ENCODE results near the gene IL31.
"Not testable (repeated sequence)": the region's sequence is repeated elsewhere in the genome, so short reads cannot be mapped to it uniquely, and the experiment has no call there.

The IL31 gene

GRCh38 chr12:122194804-122195203, 20.8 kb upstream of the IL31 start:
- DNase-seq (ENCODE audit: extremely low read depth in 1 of 2, low read depth in 1 of 2) = no peak

DNA sequence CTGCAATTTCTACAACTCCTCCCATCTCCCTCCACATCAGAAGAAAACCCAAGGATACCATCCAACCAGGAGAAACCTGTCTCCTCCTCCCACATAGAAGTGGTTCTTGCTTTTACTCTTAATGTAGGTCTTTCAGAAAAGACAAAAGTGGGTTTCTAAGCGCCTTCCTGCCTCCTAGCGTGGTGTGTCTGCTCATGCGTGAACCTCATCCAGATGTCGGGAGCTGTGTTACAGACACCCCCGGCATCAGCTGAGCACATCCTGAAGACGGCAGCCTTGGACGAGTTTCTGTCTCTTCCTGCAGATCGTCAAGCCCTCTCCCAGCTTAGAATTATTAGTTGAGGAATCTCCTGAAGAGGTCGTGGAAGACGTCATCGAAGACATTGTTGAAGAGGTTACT, 18.4 kb upstream of the IL31 start:
- no peak for DNase-seq (ENCODE audit: extremely low read depth in 1 of 2, low read depth in 1 of 2)

- peak; percentile 46 to 58 for DNase-seq (ENCODE audit: extremely low read depth in 1 of 2, low read depth in 1 of 2)
Measured at GRCh38 chr12:122190842-122191668, 17.0 kb upstream of the IL31 start.

DNA sequence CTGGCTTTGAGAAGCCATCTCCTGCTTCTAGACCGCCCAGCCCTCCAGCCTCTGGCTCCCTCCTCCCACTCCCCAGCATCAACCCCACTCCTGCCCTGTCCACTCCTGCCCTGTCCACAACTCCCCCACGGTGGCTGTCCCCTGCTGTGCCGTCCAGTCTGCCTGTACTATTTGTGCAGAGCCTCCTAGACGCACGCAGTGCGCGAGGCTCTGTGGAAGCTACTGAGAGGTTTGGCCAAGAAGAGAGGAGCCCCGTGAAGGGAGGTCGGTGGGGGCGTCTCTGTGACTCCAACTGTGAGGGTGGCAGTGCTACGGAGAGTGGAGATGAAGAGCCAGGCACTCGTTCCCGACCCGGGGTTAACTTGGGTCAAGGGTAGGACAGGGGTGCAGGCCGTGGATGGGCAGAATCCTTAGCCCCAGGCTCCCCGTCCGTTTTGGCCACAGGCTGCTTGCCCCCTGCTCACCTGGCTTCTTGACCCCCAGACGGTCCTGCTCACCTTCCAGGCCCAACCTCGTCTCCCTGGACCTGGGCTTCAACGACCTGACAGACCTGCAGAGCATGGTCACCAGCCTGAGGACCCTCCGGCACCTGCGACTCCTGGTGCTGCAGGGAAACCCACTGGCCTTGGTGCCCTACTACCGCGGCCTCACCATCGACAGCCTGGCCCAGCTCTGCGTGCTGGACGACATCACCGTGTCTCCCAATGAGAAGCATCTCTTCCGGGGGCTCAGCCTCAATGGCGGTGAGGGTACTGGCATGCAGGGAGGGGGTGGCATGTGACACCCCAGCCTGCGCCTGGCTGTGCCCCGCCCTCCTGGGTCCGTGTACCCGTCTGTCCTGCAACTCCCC, 15.8 kb upstream of the IL31 start:
- DNase-seq (ENCODE audit: extremely low read depth in 1 of 2, low read depth in 1 of 2) = no peak

- DNase-seq (ENCODE audit: extremely low read depth in 1 of 2, low read depth in 1 of 2) = no peak
Measured at GRCh38 chr12:122187466-122187865, 13.4 kb upstream of the IL31 start.

DNA sequence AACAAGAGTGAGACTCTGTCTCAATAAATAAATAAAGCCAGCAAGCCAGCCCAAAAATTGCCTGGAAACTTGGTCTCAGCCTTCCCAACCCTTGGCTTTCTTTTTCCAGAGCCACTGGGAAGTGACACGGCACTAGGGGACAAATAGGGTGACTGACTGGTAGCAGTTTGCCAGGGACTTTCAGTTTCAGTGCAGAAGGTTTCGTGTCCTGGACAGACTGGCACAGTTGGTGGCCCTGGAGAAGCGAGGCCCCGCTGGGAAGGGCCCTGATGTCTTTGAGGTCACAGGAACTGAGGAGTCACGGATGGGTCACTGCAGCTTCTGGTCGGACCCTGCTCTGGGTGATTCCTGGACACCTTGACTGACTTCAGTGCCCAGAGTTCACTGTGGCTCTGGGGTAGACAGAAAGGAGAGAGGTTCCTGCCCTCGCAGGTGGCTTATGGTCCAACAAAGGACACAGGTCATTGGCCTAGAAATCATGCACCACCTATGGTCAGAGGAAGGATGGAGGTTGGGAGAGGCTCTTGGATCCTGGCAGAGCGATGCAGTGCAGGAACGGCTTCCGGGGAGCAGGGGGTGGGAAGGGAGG, 11.6 kb upstream of the IL31 start:
- no peak for DNase-seq (ENCODE audit: extremely low read depth in 1 of 2, low read depth in 1 of 2)

DNA sequence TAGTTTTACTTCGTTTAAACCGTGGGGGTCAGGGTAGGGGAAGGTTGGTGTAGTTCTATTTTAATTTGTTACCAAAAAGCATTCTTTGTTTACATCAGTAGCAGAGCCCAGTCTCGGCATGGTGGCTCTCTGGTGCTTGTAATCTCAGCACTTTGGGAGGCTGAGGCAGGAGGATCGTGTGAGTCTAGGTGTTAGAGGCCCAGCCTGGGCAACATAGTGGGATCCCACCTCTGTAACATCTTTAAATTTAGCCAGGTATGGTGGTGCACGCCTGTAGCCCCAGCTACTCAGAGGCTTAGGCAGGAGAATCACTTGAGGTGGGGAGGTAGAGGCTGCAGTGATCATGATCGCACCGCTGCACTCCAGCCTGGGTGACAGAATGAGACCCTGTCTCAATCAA, 11.1 kb upstream of the IL31 start:
- no peak for DNase-seq (ENCODE audit: extremely low read depth in 1 of 2, low read depth in 1 of 2)

DNA sequence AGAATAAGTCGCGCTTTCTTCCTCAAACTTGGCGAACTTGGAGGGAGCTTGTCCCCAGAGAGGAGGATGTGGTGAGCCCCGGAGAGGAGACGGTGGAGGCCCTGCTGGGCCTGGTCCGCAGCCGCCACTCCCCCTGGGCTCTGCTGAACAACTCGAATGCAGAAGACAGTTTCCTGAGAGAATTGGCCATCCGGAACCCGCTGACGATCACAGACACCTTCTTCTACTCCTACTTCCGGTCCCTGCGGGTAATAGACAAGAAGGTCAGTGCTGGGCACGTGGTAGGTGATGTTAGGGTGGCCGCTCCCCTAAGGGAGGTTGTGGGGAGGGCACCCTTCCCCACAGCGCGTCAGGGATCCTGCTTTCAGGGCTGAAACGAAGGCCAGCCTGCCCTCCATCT, 10.5 kb upstream of the IL31 start:
- no peak for DNase-seq (ENCODE audit: extremely low read depth in 1 of 2, low read depth in 1 of 2)

DNA sequence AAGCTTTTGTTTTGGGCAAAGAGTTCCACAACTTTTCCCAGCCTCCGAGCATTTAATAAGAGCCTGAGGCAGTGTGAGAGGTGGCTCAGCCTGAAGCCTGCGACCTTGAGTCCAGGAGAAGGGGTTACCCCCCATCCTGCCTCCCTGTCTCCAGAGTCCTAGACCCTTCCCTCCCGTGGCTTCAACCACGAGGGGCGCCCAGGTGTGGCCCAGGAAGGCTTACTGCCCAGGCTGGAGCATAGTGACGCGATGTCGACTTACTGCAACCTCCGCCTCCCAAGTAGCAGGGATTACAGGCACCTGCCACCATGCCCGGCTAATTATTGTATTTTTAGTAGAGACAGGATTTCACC, 9.5 kb upstream of the IL31 start:
- no peak for DNase-seq (ENCODE audit: extremely low read depth in 1 of 2, low read depth in 1 of 2)

DNA sequence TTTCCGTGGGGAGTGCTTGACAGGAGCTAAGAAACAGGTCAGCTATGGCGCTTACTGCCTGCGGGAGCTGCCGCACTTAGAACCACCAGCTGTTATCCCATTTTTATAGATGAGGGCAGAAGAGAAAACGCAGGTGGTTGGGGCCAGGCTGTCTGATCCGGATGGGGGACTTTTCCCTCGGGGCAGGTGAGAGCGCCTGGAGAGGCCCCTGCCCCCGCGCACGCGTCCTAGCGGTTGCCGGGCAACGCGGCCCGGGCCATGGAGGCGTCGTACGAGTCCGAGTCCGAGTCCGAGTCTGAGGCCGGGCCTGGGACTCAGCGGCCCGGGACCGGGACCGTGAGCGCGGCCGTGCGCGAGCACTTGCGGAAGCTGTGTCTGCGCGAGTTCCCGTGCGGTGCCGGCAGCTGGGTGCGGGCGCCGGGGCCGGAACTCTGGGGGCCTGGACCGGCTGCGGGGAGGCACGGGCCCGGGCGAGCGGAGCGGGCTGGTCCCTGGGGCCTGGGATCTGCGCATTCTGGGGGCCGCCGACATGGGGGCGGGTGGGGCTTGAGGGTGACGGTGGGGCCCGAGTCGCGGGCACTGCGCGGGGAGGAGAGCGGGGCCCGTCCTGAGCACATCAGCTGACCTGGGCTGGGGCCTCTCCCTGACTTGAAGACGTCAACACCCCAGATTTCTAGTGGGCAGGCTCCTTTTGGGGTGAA, 9.0 kb upstream of the IL31 start, which contains the start of gene LRRC43:
LRRC43 (plus strand) TSS at position 237 of the 701 bp plus-strand sequence; CDS start at position 259, 22 bp downstream.
- no peak for DNase-seq (ENCODE audit: extremely low read depth in 1 of 2, low read depth in 1 of 2)

- DNase-seq (ENCODE audit: extremely low read depth in 1 of 2, low read depth in 1 of 2) = not testable (repeated sequence)
Measured at GRCh38 chr12:122176473-122176872, 2.5 kb upstream of the IL31 start.

DNA sequence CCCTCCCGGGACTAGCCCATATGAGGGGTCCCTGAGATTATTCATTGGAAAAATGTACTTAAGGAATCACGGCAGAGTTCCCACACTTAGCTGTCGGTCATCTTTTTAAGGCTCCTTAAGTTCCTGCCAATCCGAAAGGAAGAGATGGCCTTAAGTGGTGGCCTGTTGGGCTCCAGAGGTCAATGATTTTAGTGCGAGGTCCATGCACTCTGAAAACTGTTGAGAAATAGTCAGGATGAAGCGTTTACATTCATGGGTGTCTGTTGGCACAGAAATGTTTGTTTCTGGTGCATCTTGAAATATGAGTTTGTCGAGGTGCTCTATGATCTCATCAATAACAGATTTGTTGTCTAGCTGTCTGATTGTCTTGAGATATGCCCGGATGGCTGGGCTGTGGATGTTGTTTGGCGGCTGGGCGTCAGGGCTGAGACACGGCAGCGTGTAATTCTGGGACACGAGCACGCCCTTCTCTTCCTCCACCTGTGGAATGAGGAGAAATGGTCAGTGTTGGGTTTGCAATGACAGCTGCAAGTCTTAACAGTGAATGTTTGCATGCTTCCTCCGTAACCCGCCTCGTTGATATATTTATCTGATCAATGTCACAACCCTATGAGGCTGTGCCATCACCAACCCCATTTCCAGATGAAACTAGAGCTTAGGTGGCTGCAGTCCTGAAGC, 1.6 kb downstream of the IL31 start:
- no peak for DNase-seq (ENCODE audit: extremely low read depth in 1 of 2, low read depth in 1 of 2)

DNA sequence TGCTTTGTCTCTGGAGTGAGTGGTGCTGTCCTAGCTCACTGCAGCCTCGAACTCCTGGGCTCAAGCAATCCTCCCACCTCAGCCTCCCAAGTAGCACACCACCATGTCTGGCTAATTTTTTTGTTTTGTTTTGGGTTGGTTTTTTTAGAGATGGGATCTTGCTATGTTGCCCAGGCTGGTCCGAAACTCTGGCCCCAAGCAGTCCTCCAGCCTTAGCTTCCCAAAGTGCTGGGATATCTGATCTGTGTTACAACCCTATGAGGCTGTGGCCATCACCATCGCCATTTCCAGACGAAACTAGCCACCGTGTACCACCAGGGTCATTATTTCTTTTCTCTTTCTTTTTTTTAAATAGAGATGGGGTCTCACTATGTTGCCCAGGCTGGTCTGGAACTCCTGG, 2.6 kb downstream of the IL31 start:
- DNase-seq (ENCODE audit: extremely low read depth in 1 of 2, low read depth in 1 of 2) = no peak

DNA sequence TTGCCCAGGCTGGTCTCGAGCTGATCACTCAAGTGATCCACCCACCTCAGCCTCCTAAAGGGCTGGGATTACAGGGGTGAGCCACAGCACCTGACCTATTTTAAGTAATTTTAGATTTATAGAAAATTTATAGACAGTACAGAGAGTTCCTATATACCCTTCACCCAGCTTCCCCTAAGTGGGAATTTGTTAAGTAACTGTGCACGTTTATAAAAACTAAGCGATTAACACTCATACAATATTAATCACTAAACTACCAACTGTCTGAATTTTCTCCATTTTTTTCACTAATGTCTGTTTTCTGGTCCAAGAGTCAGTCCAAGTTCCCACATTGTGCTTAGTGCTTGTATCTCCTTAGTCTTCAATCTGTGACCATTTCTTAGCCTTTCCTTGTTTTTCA, 5.5 kb downstream of the IL31 start:
- DNase-seq (ENCODE audit: extremely low read depth in 1 of 2, low read depth in 1 of 2) = no peak

DNA sequence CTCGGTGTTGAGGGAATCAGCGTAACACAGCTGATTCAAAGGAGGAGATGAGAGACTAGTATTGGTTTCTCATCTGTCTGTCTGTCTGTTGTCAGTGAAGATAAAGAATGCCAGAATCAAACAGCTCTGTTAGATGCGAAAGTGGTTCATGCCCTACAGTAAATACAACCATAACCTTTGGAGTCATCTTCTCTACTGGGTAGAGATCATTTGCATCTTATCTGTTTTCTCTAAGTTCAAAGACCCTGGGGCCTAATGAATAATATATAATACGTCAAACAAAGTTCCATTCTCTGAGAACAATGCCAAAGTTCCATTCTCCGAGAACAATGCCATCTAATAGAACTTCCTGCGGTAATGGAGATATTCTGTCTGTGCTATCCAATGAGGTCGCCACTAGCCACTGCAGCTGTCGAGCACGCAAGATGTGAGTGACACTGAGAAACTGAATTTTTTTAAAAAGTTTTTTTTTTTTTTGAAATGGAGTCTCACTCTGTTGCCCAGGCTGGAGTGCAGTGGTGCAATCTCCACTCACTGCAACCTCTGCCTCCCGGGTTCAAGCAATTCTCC, 6.6 kb downstream of the IL31 start:
- no peak for DNase-seq (ENCODE audit: extremely low read depth in 1 of 2, low read depth in 1 of 2)

- DNase-seq (ENCODE audit: extremely low read depth in 1 of 2, low read depth in 1 of 2) = peak; percentile 34 to 75
Measured at GRCh38 chr12:122166422-122167349, 7.3 kb downstream of the IL31 start.

GRCh38 chr12:122162976-122163375, 11.0 kb downstream of the IL31 start:
- no peak for DNase-seq (ENCODE audit: extremely low read depth in 1 of 2, low read depth in 1 of 2)

DNA sequence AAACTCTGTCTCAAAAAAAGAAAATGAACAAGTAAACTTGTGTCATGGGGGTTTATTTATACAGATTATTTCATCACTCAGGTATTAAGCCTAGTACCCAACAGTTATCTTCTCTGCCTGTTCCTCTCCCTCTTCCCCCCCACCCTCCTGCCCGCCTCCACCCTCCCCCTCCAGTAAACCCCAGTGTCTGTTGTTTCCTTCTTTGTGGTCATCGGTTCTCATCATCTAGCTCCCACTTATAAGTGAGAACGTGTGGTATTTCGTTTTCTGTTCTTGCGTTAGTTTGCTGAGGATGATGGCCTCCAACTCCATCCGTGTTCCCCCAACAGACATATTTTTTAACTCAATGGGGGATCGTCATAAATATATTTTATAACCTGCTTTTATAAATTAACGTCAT, 12.3 kb downstream of the IL31 start:
- DNase-seq (ENCODE audit: extremely low read depth in 1 of 2, low read depth in 1 of 2) = no peak

- no peak for DNase-seq (ENCODE audit: extremely low read depth in 1 of 2, low read depth in 1 of 2)
Measured at GRCh38 chr12:122160761-122161160, 13.3 kb downstream of the IL31 start.

All from stimulated activated CD8-positive, alpha-beta memory T cell treated with anti-CD3 and anti-CD28 coated beads, Interleukin-7, amount 100 ng/mL, for 48 hours (primary cell).